SU-DHL-6 (cell line): ENCODE data around the gene ZNF629.
"Not testable (repeated sequence)": the region's sequence is repeated elsewhere in the genome, so short reads cannot be mapped to it uniquely, and the experiment has no call there.

ENCODE experiments used
- H2AFZ ChIP-seq: fragments of 200-600 bp; sonication (generic); 2 replicates; pipeline ENCODE4 v1.6.1; 2014; ENCODE audit warnings: low read depth, mild to moderate bottlenecking, moderate library complexity, mixed read lengths, antibody characterized with exemption, low read length; ENCODE audit not compliant: severe bottlenecking
- H3F3A ChIP-seq: fragments of 200-600 bp; shearing (Covaris generic); 2 replicates; pipeline ENCODE4 v1.6.0; 2016; ENCODE audit warnings: antibody characterized with exemption, mild to moderate bottlenecking; ENCODE audit not compliant: insufficient read depth
- H3K27ac ChIP-seq: fragments of 200-600 bp; sonication (generic); 2 replicates; pipeline ENCODE4 v1.5.1; 2016; ENCODE audit warnings: low read depth, mild to moderate bottlenecking, low read length, moderate library complexity, mixed read lengths
- H3K27me3 ChIP-seq: fragments of 200-600 bp; sonication (generic), shearing (Covaris generic); 2 replicates; pipeline ENCODE4 v1.6.0; 2014; ENCODE audit warnings: mild to moderate bottlenecking, low read length
- H3K36me3 ChIP-seq: fragments of 200-600 bp; sonication (generic); 2 replicates; pipeline ENCODE4 v1.6.1; 2014; ENCODE audit warnings: mild to moderate bottlenecking, low read length, mixed read lengths
- H3K4me2 ChIP-seq: fragments of 300-600, 200-600 bp; shearing (Covaris generic), sonication (generic); 2 replicates; pipeline ENCODE4 v1.6.0; 2014; ENCODE audit warnings: low read length, low read depth, mild to moderate bottlenecking; ENCODE audit not compliant: poor library complexity, severe bottlenecking
- H3K4me3 ChIP-seq: fragments of 200-600 bp; sonication (generic); 2 replicates; pipeline ENCODE4 v1.5.1; 2014; ENCODE audit warnings: antibody characterized with exemption, low read length, mild to moderate bottlenecking, mixed read lengths; ENCODE audit not compliant: insufficient read depth, poor library complexity, severe bottlenecking
- H3K79me2 ChIP-seq: fragments of 200-600 bp; sonication (generic); 2 replicates; pipeline ENCODE4 v1.6.1; 2014; ENCODE audit warnings: mild to moderate bottlenecking, low read length, moderate library complexity; ENCODE audit not compliant: insufficient read depth
- H3K9ac ChIP-seq: fragments of 200-600 bp; sonication (generic); 2 replicates; pipeline ENCODE4 v1.7.0; 2014; ENCODE audit warnings: mild to moderate bottlenecking, low read length
- H3K9me2 ChIP-seq: fragments of 200-600 bp; sonication (generic); replicated peaks from 2 replicates; pipeline ENCODE4 v1.6.1; 2014; ENCODE audit warnings: low read length; ENCODE audit not compliant: insufficient read depth
- H3K9me3 ChIP-seq: fragments of 200-600 bp; sonication (generic); 2 replicates; pipeline ENCODE4 v1.6.1; 2014; ENCODE audit warnings: low read length, mixed read lengths; ENCODE audit not compliant: insufficient read depth
- H4K20me1 ChIP-seq: fragments of 200-600 bp; sonication (generic); 2 replicates; pipeline ENCODE4 v1.6.1; 2014; ENCODE audit warnings: low read depth, mild to moderate bottlenecking, antibody characterized with exemption, low read length, moderate library complexity, mixed read lengths
- EZH2phosphoT487 ChIP-seq: fragments of 200-600 bp; sonication (generic), shearing (Covaris generic); conservative IDR thresholded peaks from 2 replicates; pipeline ENCODE4 v1.6.1; 2018; ENCODE audit warnings: mild to moderate bottlenecking, antibody characterized with exemption, low read length, moderate library complexity, mixed read lengths
- TF ChIP-seq, protein P1 (sequence below): fragments of 200-600 bp; sonication (generic); IDR thresholded peaks from one replicate; pipeline ENCODE4 v1.5.1; 2017; ENCODE audit warnings: antibody characterized with exemption, mild to moderate bottlenecking, low read length, moderate library complexity; ENCODE audit not compliant: insufficient read depth, poor library complexity, severe bottlenecking

Gene ZNF629

DNA sequence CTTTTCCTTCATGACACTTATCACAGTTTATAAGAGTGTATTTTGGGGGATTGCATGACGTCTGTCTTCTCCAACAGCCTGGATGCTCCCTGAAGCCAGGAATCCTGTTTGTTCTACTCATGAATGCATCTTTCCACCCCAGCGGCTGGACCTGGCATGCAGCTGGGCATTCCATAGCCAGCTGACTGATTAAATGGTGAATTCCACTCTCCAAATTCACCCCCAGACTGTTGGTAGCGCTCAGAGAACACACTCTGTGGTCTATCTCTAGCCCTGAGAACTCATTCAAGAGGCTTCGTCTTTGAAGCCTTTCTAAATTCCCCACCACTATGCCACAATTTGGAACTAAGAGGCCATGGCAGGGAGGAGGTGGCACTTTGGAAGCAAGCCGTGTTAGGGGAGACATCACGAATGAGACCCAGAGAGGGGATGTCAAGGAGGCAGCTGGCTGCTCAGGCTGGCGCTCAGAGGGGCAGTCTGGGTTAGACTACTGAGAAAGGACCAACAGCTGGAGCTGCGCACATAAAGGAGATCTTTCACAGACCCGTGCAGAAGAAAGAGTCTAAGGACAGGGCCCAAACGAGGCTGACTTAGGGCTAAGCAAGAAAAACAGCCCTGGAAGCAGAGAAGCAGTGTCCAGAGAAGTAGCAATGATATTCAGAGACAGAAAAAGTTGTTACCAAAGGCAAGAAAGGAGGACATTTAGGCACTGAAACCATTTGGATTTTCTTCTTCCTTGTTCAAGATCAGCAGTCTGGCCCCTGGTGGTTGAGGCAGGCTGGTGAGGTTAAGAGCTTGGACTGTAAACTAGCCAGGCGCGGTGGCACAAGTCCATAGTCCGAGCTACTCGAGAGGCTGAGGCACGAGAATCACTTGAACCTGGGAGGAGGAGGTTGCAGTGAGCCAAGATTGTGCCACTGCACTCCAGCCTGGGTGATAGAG is 42.4 kb upstream of the ZNF629 start:
- Histone ChIP-seq H4K20me1 (no peaks in the 10 kb centered on the region), H3K27ac (no peak overlapping the region), H3K4me2 (no peak overlapping the region), H3K4me3 (no peak overlapping the region), H3K27me3 (no peaks in the 10 kb centered on the region), H3K9me2 (no peaks in the 10 kb centered on the region), H3F3A (no peaks in the 10 kb centered on the region), H2AFZ (no peak overlapping the region), H3K36me3 (no peaks in the 10 kb centered on the region), H3K9ac (no peak overlapping the region), H3K9me3 (no peaks in the 10 kb centered on the region), H3K79me2 (no peaks in the 10 kb centered on the region)
- no peak for TF ChIP-seq EZH2phosphoT487
- TF ChIP-seq, protein P1, sequence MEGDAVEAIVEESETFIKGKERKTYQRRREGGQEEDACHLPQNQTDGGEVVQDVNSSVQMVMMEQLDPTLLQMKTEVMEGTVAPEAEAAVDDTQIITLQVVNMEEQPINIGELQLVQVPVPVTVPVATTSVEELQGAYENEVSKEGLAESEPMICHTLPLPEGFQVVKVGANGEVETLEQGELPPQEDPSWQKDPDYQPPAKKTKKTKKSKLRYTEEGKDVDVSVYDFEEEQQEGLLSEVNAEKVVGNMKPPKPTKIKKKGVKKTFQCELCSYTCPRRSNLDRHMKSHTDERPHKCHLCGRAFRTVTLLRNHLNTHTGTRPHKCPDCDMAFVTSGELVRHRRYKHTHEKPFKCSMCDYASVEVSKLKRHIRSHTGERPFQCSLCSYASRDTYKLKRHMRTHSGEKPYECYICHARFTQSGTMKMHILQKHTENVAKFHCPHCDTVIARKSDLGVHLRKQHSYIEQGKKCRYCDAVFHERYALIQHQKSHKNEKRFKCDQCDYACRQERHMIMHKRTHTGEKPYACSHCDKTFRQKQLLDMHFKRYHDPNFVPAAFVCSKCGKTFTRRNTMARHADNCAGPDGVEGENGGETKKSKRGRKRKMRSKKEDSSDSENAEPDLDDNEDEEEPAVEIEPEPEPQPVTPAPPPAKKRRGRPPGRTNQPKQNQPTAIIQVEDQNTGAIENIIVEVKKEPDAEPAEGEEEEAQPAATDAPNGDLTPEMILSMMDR = no peak

DNA sequence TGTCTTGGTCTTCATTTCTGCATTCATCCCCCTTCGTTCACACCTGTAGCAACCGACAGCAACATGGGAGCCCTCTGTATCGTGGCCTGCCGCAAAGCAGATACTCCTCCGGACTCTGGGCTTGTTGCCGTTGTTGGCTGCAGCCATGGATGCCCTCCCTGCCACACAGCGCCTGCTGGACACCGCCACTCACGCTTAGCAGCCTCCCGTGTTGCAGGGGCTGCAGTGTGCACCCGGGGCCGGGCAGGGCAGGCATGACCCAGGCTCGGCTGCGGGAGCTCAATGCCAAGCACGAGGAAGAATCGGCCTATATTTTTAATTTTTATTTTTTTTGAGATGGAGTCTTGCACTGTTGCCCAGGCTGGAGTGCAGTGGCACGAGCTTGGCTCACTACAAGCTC is 34.9 kb upstream of the ZNF629 start:
- no peak overlapping the region for H3K4me2 ChIP-seq
- H3K79me2 ChIP-seq = no peaks in the 10 kb centered on the region
- no peaks in the 10 kb centered on the region for H4K20me1 ChIP-seq

DNA sequence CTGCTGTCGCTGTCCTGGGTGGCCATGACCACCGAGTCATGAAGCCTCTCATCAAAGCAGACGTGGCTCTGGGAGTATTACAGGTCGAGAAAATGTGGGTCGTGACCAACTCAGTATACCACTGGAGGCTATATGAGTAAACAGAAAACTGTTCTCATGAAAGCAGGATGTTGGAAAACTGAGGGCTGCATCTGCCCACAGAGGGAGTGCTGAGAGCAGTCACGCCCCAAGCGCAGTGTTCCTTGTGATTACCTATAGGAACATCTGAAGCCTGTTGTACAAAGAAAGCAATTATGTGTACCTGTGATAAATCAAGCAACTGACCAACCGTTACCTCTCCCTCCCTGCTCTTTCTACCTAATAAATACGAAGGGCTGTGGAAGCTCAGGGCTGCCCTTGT is 34.4 kb upstream of the ZNF629 start:
- not testable (repeated sequence) for H3K4me2 ChIP-seq, H3F3A ChIP-seq, H4K20me1 ChIP-seq, H3K27me3 ChIP-seq, H2AFZ ChIP-seq, H3K27ac ChIP-seq, H3K79me2 ChIP-seq, H3K4me3 ChIP-seq, H3K9ac ChIP-seq, H3K36me3 ChIP-seq, H3K9me3 ChIP-seq, H3K9me2 ChIP-seq

More for the DNA sequence above, 34.9 kb upstream of the ZNF629 start:
- TF ChIP-seq, protein P1 = no peak
- TF ChIP-seq EZH2phosphoT487 = no peak
- Histone ChIP-seq H3K27me3 (no peaks in the 10 kb centered on the region), H3K9me2 (no peaks in the 10 kb centered on the region), H2AFZ (no peak overlapping the region), H3K36me3 (no peaks in the 10 kb centered on the region), H3K4me3 (no peak overlapping the region), H3K9ac (no peak overlapping the region), H3K9me3 (no peaks in the 10 kb centered on the region), H3K27ac (no peak overlapping the region), H3F3A (no peaks in the 10 kb centered on the region)

DNA sequence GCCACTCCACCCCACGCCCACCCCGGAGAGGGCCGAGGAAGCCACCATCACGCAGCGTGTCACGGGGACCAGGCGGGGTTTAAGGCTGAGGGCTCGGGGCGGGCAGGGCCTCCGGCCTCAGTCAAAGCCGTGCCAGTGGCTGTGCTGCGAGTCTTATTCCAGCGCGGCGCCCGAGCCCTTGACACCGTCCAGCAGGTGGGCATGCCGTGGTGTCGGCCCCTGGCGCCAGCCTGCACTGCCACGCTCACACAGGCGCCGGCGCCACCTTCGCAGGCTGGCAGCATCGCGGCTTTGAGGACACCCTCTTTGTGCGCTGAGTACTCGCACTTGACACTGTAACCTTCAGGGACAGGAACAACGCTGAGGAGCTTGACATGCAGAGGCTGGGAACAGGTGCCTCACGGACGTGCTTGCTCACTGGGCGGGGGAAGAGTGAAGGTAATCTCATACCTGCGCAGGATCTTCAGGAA is 34.0 kb upstream of the ZNF629 start:
- Histone ChIP-seq H3K9me3 (no peaks in the 10 kb centered on the region), H3K27me3 (no peaks in the 10 kb centered on the region), H3K9me2 (no peaks in the 10 kb centered on the region), H3K36me3 (no peaks in the 10 kb centered on the region), H2AFZ (no peak overlapping the region), H3K79me2 (no peaks in the 10 kb centered on the region), H3K4me2 (no peak overlapping the region), H3K27ac (no peak overlapping the region), H3F3A (no peaks in the 10 kb centered on the region), H4K20me1 (no peaks in the 10 kb centered on the region), H3K4me3 (no peak overlapping the region), H3K9ac (no peak overlapping the region)
- no peak for TF ChIP-seq EZH2phosphoT487
- TF ChIP-seq, protein P1 = no peak
